Non-pigmented ciliary epithelial cell (primary cell): ENCODE results near the gene PLXNB2.
"Not testable (repeated sequence)": the region's sequence is repeated elsewhere in the genome, so short reads cannot be mapped to it uniquely, and the experiment has no call there.

Experiments used
- DNase-seq: peaks from one replicate; pipeline ENCODE4 v3.0.0-alpha.2; 2010; ENCODE audit warnings: low read depth

PLXNB2 gene, protein sequence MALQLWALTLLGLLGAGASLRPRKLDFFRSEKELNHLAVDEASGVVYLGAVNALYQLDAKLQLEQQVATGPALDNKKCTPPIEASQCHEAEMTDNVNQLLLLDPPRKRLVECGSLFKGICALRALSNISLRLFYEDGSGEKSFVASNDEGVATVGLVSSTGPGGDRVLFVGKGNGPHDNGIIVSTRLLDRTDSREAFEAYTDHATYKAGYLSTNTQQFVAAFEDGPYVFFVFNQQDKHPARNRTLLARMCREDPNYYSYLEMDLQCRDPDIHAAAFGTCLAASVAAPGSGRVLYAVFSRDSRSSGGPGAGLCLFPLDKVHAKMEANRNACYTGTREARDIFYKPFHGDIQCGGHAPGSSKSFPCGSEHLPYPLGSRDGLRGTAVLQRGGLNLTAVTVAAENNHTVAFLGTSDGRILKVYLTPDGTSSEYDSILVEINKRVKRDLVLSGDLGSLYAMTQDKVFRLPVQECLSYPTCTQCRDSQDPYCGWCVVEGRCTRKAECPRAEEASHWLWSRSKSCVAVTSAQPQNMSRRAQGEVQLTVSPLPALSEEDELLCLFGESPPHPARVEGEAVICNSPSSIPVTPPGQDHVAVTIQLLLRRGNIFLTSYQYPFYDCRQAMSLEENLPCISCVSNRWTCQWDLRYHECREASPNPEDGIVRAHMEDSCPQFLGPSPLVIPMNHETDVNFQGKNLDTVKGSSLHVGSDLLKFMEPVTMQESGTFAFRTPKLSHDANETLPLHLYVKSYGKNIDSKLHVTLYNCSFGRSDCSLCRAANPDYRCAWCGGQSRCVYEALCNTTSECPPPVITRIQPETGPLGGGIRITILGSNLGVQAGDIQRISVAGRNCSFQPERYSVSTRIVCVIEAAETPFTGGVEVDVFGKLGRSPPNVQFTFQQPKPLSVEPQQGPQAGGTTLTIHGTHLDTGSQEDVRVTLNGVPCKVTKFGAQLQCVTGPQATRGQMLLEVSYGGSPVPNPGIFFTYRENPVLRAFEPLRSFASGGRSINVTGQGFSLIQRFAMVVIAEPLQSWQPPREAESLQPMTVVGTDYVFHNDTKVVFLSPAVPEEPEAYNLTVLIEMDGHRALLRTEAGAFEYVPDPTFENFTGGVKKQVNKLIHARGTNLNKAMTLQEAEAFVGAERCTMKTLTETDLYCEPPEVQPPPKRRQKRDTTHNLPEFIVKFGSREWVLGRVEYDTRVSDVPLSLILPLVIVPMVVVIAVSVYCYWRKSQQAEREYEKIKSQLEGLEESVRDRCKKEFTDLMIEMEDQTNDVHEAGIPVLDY (N-terminal part only)

DNA sequence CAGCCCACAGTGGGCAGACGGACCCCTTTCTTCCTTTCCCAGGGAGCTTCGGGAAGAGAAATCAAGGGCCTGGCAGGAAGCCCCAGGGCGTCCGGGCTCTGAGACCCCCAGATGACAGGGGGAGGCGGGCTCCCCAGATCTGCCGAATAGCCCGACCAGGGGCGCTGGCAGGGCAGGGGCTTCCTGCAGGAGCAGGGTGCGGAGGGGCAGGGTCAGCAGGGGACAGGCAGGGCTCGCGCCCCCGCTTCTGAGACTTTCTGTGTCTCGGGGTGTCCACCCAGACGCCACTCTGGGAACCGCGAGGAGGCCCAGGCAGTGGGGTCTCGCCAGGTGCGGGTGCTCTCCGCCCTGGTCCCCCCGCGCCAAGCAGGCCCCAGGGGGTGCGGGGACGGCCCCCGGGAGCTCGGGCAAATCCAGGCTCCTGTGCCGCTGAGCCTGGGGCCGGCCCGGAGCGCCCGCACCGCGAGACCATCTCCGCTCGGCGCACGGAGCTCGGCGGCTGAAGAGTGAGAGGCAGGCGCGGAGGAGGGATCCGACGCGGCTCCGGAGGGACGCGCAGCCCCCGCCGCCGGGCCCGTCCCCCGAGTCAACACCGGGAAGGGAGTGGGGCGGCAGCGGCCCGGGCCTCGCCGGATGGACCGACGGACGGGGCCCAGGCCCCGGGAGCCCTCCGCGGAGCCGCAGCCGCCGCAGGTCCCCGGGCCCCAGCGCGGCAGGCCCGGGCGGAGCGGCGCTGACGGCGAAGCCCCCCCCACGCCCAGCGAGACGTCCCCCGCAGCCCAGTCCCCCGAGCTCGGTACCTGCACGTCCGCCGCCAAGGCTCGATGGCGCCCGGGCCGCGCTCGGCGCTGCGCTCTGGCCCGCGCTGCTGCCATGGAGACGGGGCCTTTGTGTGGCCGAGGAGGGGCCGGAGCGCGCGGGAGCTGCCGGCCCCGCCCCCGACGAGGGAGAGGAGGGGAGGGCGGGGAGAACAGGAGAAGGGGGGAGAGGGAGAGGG lies at the start of gene PLXNB2:
TSS of gene PLXNB2 (minus strand) at position 894 of the 997 bp plus-strand sequence. CDS start 17,062 bp downstream, outside the sequence.
- no peak for DNase-seq

GRCh38 chr22:50357222-50357621 lies 49.8 kb upstream of the PLXNB2 start:
- DNase-seq: no peak

DNA sequence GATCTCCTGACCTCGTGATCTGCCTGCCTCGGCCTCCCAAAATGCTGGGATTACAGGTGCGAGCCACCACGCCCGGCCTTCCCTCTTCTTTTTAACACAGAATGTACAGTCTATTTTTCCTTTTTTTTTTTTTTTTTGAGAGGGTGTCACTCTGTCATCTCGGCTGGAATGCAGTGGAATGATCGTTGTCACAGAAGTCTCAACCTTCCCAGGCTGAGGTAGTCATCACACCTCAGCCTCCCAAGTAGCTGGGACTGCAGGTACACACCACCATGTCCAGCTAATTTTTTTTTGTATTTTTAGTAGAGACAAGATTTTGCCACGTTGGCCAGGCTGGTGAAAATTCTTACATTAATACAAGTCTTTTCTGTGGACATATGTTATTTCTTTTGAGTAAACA lies 48.7 kb upstream of the PLXNB2 start:
- no peak for DNase-seq

DNA sequence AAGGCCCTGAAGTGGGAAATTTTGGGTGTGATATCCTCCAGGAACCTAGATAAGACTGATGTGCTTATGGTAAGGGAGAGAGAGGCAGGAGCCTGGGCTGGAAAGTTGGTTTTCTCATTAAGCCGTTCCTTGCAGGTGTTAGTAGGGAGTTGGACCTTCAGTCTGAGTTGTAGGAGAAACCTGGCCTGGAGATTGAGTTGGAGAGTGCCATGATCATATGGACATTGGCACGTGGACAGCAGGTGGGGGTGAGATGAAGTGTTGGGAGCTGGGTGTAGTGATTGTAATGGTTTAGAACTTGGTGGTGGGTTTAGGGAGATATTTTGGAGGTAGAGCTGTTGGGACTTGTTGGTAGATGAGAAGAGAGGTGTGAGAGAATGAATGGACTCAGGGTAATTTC lies 40.6 kb upstream of the PLXNB2 start:
- DNase-seq: no peak

GRCh38 chr22:50347157-50347556 lies 39.7 kb upstream of the PLXNB2 start:
- no peak for DNase-seq

DNA sequence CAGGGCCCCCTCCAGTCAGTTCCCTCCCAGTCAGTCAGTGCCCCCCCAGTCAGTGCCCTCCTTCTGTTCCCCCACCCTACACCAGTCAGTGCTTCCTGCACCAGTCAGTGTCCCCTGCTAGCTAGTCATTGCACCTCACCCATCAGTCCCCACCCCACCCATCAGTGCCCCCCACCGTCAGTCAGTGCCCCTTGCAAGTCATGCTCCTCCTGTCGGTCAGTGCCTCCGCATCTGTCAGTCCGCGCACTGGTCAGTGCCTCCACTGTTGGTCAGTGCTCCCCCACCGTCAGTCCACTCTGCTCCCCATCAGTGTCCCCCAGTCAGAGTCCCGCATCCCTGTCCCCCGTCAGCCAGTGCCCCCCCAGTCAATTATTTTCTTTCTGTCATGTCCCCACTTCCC lies 39.0 kb upstream of the PLXNB2 start:
- DNase-seq: no peak

DNA sequence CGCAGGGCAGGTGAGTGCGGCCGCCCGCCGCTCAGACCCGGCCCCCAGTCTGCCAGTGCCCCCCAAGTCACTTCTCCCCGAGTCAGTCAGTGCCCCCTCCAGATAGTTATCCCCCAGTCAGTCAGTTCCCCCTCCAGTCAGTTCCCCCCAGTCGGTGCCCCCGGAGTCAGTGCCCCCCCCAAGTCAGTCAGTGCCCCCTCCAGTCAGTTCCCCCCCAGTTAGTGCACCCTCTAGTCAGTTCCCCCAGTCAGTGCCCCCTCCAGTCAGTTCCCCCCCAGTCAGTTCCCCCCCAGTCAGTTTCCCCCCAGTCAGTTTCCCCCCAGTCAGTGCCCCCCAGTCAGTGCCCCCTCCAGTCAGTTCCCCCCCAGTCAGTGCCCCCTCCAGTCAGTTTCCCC lies 36.1 kb upstream of the PLXNB2 start:
- no peak for DNase-seq

DNA sequence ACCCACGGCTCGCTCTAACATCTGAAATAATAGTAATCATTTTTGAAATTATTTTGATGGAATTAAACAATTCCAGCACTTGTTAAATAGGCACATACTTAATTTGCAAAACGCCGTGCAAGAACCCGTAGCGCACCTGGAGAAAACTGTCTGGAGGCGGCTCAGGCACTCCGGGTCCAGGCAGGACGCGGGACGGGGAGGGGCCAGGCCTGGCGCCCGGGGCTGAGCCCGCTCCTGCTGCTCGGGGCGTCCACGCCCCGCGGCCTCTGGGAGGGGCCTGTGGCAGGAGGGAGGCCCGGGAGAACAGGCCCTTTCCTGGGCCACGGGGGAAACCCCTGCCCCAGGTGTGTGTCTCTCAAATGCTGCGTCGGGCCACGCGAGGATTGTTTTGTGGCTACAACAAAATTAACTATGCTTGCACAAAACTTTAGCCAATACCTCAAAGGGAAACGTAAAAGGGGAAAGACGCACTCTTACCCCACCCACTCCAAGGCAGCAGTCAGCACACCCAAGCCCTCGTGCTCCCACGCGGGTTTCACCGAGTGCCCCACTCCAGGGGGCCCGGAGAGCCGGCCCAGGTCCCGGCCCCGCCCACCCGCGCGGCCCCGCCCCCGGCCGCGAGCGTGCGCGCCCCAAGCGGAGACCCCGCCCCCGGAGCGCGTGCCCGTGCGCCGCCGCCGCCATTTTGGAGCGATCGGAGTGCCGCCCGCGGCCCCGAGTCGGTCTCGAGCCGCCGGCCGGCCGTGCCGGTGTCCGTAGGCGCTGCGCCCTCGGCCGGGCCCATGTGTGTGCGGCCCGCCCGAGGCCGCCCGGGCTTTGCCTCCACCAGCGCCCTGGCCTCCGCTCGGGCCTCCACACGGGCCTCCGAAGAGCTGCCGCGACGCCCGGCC lies 35.5 kb upstream of the PLXNB2 start, which contains the start of gene PPP6R2:
TSS of gene PPP6R2 (plus strand) at position 677 of the 890 bp plus-strand sequence. CDS start 50,582 bp downstream, outside the sequence.
- DNase-seq: no peak

DNA sequence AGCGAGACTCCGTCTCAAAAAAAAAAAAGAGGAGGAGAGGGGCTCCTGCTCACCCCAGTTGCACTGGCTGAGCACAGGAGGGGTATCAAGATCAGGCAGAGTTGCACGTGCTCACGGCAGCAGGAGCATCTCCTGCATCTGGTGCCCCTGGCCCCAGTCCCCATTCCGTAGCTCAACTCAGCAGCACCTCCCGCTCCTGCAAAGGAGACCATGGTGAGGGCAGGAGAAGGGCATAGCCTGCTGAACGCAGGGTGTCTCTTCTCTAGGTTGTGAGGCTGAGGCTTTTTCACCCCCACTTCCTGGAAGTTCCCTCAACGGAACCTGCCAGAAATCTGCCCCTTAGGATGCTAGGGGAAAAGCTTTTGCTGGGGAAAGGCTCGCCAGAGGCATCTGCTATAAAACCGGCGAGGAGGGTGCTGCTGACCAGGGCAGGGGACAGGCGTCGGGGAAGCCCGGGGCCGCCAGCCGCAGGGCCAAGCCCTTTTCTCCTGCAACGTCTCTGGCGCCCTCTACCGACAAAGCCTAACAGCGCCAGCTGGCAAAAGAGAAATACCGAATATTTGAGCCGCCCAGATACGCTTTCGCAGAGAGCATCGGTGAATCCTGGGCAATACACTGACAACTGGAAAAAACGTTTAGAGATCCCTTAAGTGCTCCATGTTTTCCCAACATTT lies 34.7 kb upstream of the PLXNB2 start:
- DNase-seq: no peak

GRCh38 chr22:50339945-50340879 lies 32.8 kb upstream of the PLXNB2 start:
- no peak for DNase-seq

GRCh38 chr22:50338860-50339462 lies 31.5 kb upstream of the PLXNB2 start:
- DNase-seq: no peak

GRCh38 chr22:50338042-50338573 lies 30.7 kb upstream of the PLXNB2 start:
- no peak for DNase-seq

- DNase-seq: no peak
Measured at GRCh38 chr22:50337262-50338041, 30.0 kb upstream of the PLXNB2 start.

DNA sequence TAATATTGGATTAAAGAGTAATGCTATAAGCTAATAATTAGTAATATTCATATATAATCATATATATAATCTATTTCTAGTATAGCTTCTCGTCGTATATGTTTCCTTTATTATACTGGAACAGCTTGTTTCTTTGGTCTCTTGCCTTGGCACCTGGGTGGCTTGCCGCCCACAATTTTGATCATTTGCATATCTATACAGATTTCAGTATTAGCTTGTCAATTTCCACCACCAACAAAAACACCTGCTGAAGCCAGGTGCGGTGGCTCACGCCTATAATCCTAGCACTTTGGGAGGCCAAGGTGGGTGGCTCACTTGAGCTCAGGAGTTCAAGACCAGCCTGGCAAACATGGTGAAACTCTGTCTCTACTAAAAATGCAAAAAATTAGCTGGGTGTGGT lies 27.0 kb upstream of the PLXNB2 start:
- DNase-seq: not testable (repeated sequence)

DNA sequence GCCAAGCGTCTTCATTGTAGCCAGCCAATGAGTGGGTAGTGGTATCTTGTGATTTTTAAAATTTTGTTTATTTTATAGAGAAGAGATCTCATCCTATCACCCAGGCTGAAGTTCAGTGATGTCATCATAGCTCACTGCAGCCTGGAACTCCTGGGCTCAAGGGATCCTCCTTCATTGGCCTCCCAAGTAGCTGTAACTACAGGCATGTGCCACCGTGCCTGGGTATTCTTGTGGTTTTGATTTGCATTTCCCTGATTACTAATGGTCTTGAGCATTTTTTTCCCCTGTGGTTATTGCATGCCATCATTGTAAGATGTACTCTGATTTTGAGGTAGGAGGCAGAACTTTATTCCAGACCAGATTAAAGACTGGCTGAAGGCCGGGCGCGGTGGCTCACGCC lies 21.8 kb upstream of the PLXNB2 start:
- no peak for DNase-seq

DNA sequence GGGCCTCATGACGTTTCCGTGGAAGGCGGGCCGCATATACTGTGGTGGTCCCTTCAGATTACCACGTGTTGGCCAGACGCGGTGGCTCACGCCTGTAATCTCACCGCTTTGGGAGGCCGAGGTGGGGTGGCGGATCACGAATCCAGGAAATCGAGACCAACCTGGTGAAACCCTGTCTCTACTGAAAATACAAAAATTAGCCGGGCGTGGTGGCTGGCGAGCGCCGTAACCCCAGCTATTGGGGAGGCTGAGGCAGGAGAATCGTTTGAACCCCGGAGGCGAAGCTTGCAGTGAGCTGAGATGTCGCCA lies 20.2 kb upstream of the PLXNB2 start:
- DNase-seq: no peak
